Activated CD4-positive, alpha-beta T cell treated with anti-CD3 and anti-CD28 coated beads, Interleukin-2, amount 10 ng/mL, durations not matched to agents 7 days and 5 days (primary cell): ENCODE measurements around the gene LRRC51. TPM values are rescaled to one million over a fixed set of nuclear protein-coding genes. Genes with fewer than 3 reads are reported as not detected.

Experiments used
- CTCF ChIA-PET: fragments of 350-600 bp; sonication (Branson Sonifier 250); formaldehyde crosslinking; loops from one replicate; lab custom pipeline; 2021; ENCODE audit warnings: antibody characterized with exemption; lab: Charles Lee
- POLR2A ChIA-PET: fragments of 350-600 bp; sonication (Branson Sonifier 250); formaldehyde crosslinking; loops from one replicate; lab custom pipeline; 2021; ENCODE audit warnings: antibody characterized with exemption; lab: Charles Lee
- DNase-seq: peaks from one replicate; pipeline ENCODE4 v3.0.0-alpha.2; 2020
- H3K27ac Mint-ChIP-seq: one replicate; pipeline ENCODE4 v1.8.0; 2021; ENCODE audit warnings: mild to moderate bottlenecking, moderate library complexity, mixed read lengths
- H3K27me3 Mint-ChIP-seq: one replicate; pipeline ENCODE4 v1.8.0; 2021; ENCODE audit warnings: mixed read lengths
- H3K36me3 Mint-ChIP-seq: one replicate; pipeline ENCODE4 v1.8.0; 2021; ENCODE audit warnings: low read depth, mixed read lengths
- H3K4me1 Mint-ChIP-seq: one replicate; pipeline ENCODE4 v1.8.0; 2021; ENCODE audit warnings: mixed read lengths
- H3K4me3 Mint-ChIP-seq: one replicate; pipeline ENCODE4 v1.8.0; 2021; ENCODE audit warnings: mild to moderate bottlenecking, moderate library complexity, mixed read lengths
- H3K9me3 Mint-ChIP-seq: one replicate; pipeline ENCODE4 v1.8.0; 2021; ENCODE audit warnings: mixed read lengths
- total RNA-seq, 2 experiments: library from RNA; stranded (reverse); gene quantifications; one replicate each; pipeline ENCODE4 v1.2.3, GENCODE V29; 2021

LRRC51 gene
- total RNA-seq, 2 experiments from 2014 or later = 9.3 to 9.5 TPM

DNA sequence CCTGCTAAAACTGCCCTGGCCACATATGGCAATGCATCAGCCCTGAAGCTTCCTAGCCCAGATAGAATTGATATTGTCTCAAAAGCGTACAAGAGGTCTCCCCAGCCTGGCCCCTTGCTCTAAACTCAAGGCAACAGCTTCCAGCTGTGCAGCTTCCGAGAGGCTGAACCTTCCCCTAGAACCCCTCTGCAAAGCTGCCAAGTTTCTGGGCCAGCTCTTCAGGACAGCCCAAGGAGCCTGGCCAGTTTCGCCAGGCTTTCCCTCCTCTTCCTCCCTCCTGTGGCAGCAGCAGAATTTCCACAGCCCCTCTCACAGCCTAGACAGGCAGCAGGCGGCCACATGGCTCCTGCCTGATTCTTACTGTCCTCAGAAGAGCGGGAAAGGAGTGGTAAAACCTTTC lies 34.8 kb upstream of the LRRC51 start:
- Mint-ChIP-seq H3K27me3 (no peaks in the 10 kb centered on the region), H3K4me3 (no peak overlapping the region), H3K27ac (no peak overlapping the region), H3K9me3 (no peaks in the 10 kb centered on the region), H3K36me3 (peaks cover 19% of the 10 kb centered on the region), H3K4me1 (peaks cover 28% of the 10 kb centered on the region)
- ChIA-PET POLR2A (no interaction called here), CTCF (interaction anchor here (0.7 to 1.7 kb wide), 3 partner anchors 19 to 32 kb away, joined by 3 to 5 read pairs (median 3); no protein-coding TSS in a partner anchor)
- no peak for DNase-seq

GRCh38 chr11:72048766-72049460 lies 31.7 kb upstream of the LRRC51 start:
- H3K27ac Mint-ChIP-seq = no peak overlapping the region

DNA sequence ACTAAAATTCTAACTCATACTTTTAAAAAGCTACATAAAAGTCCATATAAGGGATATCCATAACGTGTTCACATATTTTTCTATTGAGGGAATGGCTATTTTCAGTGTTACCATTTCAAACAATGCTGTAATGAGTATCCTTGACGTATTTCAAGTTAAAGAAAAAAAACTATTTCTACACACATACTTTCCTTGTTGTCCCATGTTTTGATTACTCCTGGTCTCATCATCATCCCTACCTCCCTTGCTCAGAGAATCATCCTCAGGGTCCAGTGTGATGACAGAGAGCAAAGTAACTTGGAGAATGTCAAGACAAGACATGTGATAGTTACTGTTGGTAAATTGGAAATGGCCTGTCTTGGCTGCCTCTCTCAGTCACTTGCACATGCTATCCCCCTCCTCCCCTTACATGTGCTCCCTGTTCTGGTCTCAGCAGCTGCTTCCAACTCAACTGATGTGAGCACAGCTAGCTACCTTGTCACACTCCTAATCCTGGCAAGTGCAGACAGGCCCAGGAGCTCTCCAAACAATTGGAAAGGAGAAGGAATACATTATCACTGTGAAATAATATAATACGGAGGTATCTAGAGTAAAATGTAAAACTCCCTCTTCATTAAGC lies 22.1 kb upstream of the LRRC51 start:
- no peak for DNase-seq
- Mint-ChIP-seq H3K36me3 (peaks cover 16% of the 10 kb centered on the region), H3K4me1 (peaks cover 12% of the 10 kb centered on the region), H3K4me3 (no peak overlapping the region), H3K27me3 (no peaks in the 10 kb centered on the region), H3K27ac (no peak overlapping the region), H3K9me3 (no peaks in the 10 kb centered on the region)
- ChIA-PET CTCF (interaction anchor here (1.1 to 1.3 kb wide), 2 partner anchors 11 to 33 kb away, joined by 3 to 4 read pairs; no protein-coding TSS in a partner anchor), POLR2A (interaction anchor here (0.7 kb wide), 1 partner anchor 51 kb away, joined by 3 read pairs; no protein-coding TSS in a partner anchor)

More at GRCh38 chr11:72048766-72049460, 31.7 kb upstream of the LRRC51 start:
- Mint-ChIP-seq H3K36me3 (peaks cover 19% of the 10 kb centered on the region), H3K27me3 (no peaks in the 10 kb centered on the region), H3K4me1 (peaks cover 6% of the 10 kb centered on the region), H3K9me3 (no peaks in the 10 kb centered on the region), H3K4me3 (no peak overlapping the region)
- no peak for DNase-seq
- ChIA-PET POLR2A (no interaction called here), CTCF (interaction anchor here (1.2 to 2.6 kb wide), 8 partner anchors 7 to 44 kb away, joined by 3 to 11 read pairs (median 6); no protein-coding TSS in a partner anchor)

GRCh38 chr11:72061739-72062396 lies 18.8 kb upstream of the LRRC51 start:
- no peaks in the 10 kb centered on the region for H3K9me3 Mint-ChIP-seq
- H3K27ac Mint-ChIP-seq = peak overlapping the region; percentile 4
- peaks cover 21% of the 10 kb centered on the region for H3K36me3 Mint-ChIP-seq
- H3K4me3 Mint-ChIP-seq = no peak overlapping the region
- no peaks in the 10 kb centered on the region for H3K27me3 Mint-ChIP-seq
- H3K4me1 Mint-ChIP-seq = peaks cover 5% of the 10 kb centered on the region
- ChIA-PET POLR2A (no interaction called here), CTCF (interaction anchor here (0.5 to 1.5 kb wide), 2 partner anchors 71 to 82 kb away, joined by 3 read pairs; no protein-coding TSS in a partner anchor)
- no peak for DNase-seq

GRCh38 chr11:72066855-72067254 lies 13.8 kb upstream of the LRRC51 start:
- H3K27me3 Mint-ChIP-seq = no peaks in the 10 kb centered on the region
- no peak overlapping the region for H3K4me3 Mint-ChIP-seq
- H3K36me3 Mint-ChIP-seq = peaks cover 38% of the 10 kb centered on the region
- DNase-seq = no peak
- ChIA-PET POLR2A (no interaction called here), CTCF (interaction anchor here (0.7 to 1.3 kb wide), 3 partner anchors 10 to 88 kb away, joined by 3 read pairs; no protein-coding TSS in a partner anchor)
- H3K4me1 Mint-ChIP-seq = peaks cover 35% of the 10 kb centered on the region
- H3K27ac Mint-ChIP-seq = no peak overlapping the region
- no peaks in the 10 kb centered on the region for H3K9me3 Mint-ChIP-seq

DNA sequence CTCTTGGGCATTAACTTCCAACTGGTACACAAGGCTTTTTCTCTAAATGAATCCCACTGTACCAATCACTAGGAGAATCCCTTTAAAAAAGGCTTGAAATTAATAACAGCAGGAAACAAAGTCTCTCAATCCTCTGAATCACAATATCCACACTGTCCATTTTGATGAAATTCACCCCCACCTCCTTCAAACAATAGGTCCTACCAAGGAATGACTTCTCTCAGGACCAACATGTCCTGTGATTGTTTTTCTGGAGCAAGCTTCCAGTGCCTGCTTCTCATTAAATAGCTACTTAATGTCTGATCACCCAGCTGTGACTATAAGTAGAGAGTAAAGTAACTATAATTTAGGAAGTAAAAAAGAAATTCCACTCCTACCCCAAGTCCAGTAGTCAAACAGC lies 13.4 kb upstream of the LRRC51 start:
- no peaks in the 10 kb centered on the region for H3K9me3 Mint-ChIP-seq
- H3K36me3 Mint-ChIP-seq = peaks cover 40% of the 10 kb centered on the region
- H3K4me3 Mint-ChIP-seq = no peak overlapping the region
- DNase-seq = no peak
- H3K4me1 Mint-ChIP-seq = peaks cover 39% of the 10 kb centered on the region
- CTCF ChIA-PET = interaction anchor here (1.1 to 1.3 kb wide), 2 partner anchors 11 to 16 kb away, joined by 3 read pairs; no protein-coding TSS in a partner anchor
- H3K27ac Mint-ChIP-seq = no peak overlapping the region
- H3K27me3 Mint-ChIP-seq = no peaks in the 10 kb centered on the region
- POLR2A ChIA-PET = no interaction called here

GRCh38 chr11:72067676-72068075 lies 13.0 kb upstream of the LRRC51 start:
- Mint-ChIP-seq H3K4me3 (no peak overlapping the region), H3K36me3 (peaks cover 42% of the 10 kb centered on the region), H3K9me3 (no peaks in the 10 kb centered on the region), H3K27ac (no peak overlapping the region), H3K27me3 (no peaks in the 10 kb centered on the region), H3K4me1 (peaks cover 44% of the 10 kb centered on the region)
- DNase-seq = no peak
- ChIA-PET POLR2A (no interaction called here), CTCF (interaction anchor here (1.1 to 1.2 kb wide), 2 partner anchors 11 kb away, joined by 3 to 6 read pairs; no protein-coding TSS in a partner anchor)

DNA sequence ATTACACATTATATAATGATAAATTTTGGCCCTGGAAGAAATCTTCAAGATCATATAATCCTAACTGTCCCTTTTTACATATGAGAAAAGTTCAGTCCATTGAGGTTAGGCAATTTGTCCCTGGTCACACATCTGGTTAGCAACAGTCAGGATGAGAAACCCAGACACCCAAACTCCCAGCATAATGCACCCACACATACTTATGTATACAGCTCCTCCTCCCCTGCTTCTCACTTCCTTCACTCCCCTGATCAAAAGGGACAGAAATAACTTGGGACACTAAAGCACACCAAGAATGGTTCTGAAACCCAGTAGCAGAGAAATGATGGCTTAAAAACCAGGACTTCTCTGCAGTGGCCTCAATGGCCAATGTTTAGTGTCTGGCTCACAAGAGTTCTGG lies 11.4 kb upstream of the LRRC51 start:
- Mint-ChIP-seq H3K4me3 (no peak overlapping the region), H3K9me3 (no peaks in the 10 kb centered on the region), H3K27ac (no peak overlapping the region), H3K27me3 (no peaks in the 10 kb centered on the region), H3K4me1 (peaks cover 52% of the 10 kb centered on the region), H3K36me3 (peaks cover 48% of the 10 kb centered on the region)
- DNase-seq = no peak
- ChIA-PET POLR2A (no interaction called here), CTCF (interaction anchor here (1.4 kb wide), 1 partner anchor 10 kb away, joined by 4 read pairs; no protein-coding TSS in a partner anchor)

DNA sequence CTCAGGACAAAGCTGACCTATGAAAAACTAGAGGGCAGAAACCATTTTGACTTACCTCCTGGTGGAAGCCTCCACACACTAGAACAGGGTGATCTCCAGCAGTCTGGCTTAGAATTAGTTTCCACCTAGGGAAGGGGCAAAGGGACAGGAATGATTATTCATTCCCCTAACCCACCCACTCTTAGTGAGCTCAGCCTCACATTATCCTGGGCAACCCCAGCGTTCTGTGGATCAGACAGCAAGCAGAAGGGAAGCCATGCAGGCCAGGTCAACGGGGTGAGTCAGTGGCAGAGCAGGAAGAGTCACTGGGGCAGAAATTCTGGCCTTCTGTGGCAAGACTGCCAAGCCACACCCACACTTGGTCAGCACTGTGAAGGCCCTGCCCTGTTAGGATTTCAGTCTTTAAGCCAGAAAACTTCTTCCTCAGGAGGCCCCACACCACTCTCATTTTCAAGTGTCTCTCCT lies 10.8 kb upstream of the LRRC51 start:
- no peak overlapping the region for H3K27ac Mint-ChIP-seq
- no peaks in the 10 kb centered on the region for H3K27me3 Mint-ChIP-seq
- H3K9me3 Mint-ChIP-seq = no peaks in the 10 kb centered on the region
- peaks cover 51% of the 10 kb centered on the region for H3K36me3 Mint-ChIP-seq
- DNase-seq = no peak
- POLR2A ChIA-PET = no interaction called here
- CTCF ChIA-PET = interaction anchor here (1.0 to 1.4 kb wide), 2 partner anchors 10 kb away, joined by 3 to 4 read pairs; no protein-coding TSS in a partner anchor
- H3K4me3 Mint-ChIP-seq = no peak overlapping the region
- peaks cover 55% of the 10 kb centered on the region for H3K4me1 Mint-ChIP-seq

GRCh38 chr11:72070491-72070890 lies 10.2 kb upstream of the LRRC51 start:
- Mint-ChIP-seq H3K4me1 (peaks cover 60% of the 10 kb centered on the region), H3K27ac (no peak overlapping the region), H3K4me3 (no peak overlapping the region), H3K9me3 (no peaks in the 10 kb centered on the region), H3K36me3 (peaks cover 49% of the 10 kb centered on the region), H3K27me3 (no peaks in the 10 kb centered on the region)
- DNase-seq = no peak
- CTCF ChIA-PET = interaction anchor here (1.0 to 1.4 kb wide), 3 partner anchors 9 to 14 kb away, joined by 3 to 4 read pairs (median 3); no protein-coding TSS in a partner anchor
- POLR2A ChIA-PET = no interaction called here

GRCh38 chr11:72072348-72072747 lies 8.3 kb upstream of the LRRC51 start:
- ChIA-PET CTCF (interaction anchor here (1.0 to 1.1 kb wide), 2 partner anchors 34 to 39 kb away, joined by 3 read pairs; no protein-coding TSS in a partner anchor), POLR2A (no interaction called here)
- no peaks in the 10 kb centered on the region for H3K9me3 Mint-ChIP-seq
- DNase-seq = no peak
- no peak overlapping the region for H3K4me3 Mint-ChIP-seq
- no peaks in the 10 kb centered on the region for H3K27me3 Mint-ChIP-seq
- H3K27ac Mint-ChIP-seq = no peak overlapping the region
- peaks cover 44% of the 10 kb centered on the region for H3K36me3 Mint-ChIP-seq
- H3K4me1 Mint-ChIP-seq = peaks cover 67% of the 10 kb centered on the region

DNA sequence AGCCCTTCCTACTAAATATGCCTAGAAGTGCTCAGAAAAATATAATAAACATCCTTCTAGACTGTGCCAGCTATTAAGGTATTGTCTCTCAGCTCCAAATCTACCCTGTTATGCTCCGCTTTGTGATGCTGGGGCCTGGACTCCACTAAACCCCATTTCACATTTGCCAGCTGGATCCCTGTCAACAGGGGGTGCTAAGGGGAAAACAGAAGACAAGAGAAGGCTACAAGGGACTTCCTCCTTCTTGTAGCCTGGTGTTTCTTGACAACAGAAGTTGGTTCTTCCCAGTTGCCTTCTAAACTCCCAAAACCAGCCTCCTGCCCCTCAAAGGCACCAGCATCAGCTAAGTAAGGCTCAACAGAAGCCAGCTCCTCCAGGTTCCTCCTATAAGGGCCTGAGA lies 5.5 kb upstream of the LRRC51 start:
- Mint-ChIP-seq H3K4me3 (no peak overlapping the region), H3K36me3 (peaks cover 30% of the 10 kb centered on the region), H3K27ac (peak overlapping the region; percentile 62), H3K27me3 (no peaks in the 10 kb centered on the region), H3K4me1 (peaks cover 68% of the 10 kb centered on the region), H3K9me3 (no peaks in the 10 kb centered on the region)
- DNase-seq = no peak
- CTCF ChIA-PET = interaction anchor here (1.1 to 1.3 kb wide), 3 partner anchors 12 to 108 kb away, joined by 3 to 4 read pairs (median 3); no protein-coding TSS in a partner anchor
- POLR2A ChIA-PET = no interaction called here
